Activated CD4-positive, alpha-beta T cell treated with anti-CD3 and anti-CD28 coated beads, Interleukin-2, Interleukin-4, amounts not matched to agents 100 ng/mL and 50 ng/mL, durations not matched to agents 16 hours and 8 hours (primary cell): ENCODE results near the gene APOC4.
"Not testable (repeated sequence)": the region's sequence is repeated elsewhere in the genome, so short reads cannot be mapped to it uniquely, and the experiment has no call there.

Experiments used
- DNase-seq: peaks from one replicate; pipeline ENCODE4 v3.0.0-alpha.2; 2020; ENCODE audit warnings: low spot score

Gene APOC4

DNA sequence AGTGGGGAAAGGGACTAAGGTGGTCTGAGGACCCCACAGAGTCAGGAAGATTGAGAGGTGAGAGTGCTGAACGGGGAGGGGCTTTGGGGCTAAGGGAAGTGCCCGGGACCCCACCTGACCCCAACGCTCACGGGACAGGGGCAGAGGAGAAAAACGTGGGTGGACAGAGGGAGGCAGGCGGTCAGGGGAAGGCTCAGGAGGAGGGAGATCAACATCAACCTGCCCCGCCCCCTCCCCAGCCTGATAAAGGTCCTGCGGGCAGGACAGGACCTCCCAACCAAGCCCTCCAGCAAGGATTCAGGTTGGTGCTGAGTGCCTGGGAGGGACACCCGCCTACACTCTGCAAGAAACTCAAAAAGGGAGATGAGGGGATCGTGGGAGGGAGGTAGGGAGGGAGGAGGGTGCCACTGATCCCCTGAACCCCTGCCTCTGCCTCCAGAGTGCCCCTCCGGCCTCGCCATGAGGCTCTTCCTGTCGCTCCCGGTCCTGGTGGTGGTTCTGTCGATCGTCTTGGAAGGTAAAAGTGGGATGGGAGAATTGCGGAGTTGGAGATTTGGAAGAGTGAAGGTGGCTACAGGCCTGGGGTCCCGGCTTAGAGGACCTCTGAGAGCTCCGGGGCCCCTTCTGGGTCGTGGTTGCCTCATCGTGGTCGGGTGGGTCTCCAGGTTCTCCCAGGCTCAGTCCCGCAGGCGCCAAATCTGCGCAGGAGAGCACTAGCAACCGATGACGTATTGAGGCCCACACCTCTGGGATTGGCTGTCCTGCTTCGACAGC is 27.4 kb upstream of the APOC4 start, which contains the start of gene APOC1:
Gene APOC1, plus strand, starts transcription at position 176 of the 774 bp plus-strand sequence. Its CDS starts 284 bp downstream, at position 460.
- peak; percentile 87 for DNase-seq

- no peak for DNase-seq
Observed at GRCh38 chr19:44924243-44924725, 17.8 kb upstream of the APOC4 start.

DNA sequence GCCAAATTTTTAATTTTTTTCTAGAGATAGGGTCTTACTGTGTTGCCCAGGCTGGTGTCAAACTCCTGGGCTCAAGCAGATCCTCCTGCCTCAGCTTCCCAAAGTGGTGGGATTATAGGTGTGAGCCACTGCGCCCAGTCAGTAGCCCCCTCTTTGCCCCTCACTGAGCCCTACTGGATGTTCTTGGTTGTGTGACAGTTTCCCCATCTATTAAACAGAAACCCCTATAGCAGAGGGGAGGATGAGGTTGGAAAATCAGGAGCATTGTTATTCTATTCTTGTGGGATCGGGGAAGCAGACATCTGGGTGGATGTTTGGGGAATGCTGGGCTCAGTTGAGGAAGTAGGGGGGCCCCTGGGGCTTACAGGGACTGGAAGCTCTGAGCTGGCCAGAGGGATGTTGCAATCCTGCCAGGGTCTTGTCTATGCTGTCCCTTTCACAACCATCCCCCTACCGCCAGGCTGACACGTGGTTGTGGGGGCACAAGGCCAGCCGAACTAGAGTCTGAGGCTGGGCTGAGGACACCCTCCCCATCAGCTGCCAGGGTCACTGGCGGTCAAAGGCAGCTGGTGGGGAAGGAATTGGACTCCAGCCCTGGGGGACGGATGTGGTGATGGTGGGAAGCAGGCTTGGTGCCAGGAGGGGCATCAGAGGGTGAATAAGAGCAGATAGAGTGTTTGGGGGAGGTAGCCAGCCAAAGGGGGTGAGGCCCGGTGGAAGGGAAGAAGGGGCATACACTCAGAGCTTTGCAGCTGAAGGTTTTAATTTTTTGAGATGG is 16.7 kb upstream of the APOC4 start:
- no peak for DNase-seq

- DNase-seq: not testable (repeated sequence)
Observed at GRCh38 chr19:44926245-44927077, 15.6 kb upstream of the APOC4 start.

GRCh38 chr19:44927746-44928145 is 14.3 kb upstream of the APOC4 start:
- no peak for DNase-seq

GRCh38 chr19:44930088-44930487 is 11.9 kb upstream of the APOC4 start:
- DNase-seq: no peak

GRCh38 chr19:44931541-44931940 is 10.5 kb upstream of the APOC4 start:
- no peak for DNase-seq

GRCh38 chr19:44939668-44940067 is 2.4 kb upstream of the APOC4 start:
- no peak for DNase-seq

- no peak for DNase-seq
Observed at GRCh38 chr19:44943801-44944249, 1.8 kb downstream of the APOC4 start.

- no peak for DNase-seq
Observed at GRCh38 chr19:44947041-44947581, 5.1 kb downstream of the APOC4 start.

- no peak for DNase-seq
Observed at GRCh38 chr19:44948237-44948636, 6.2 kb downstream of the APOC4 start.

GRCh38 chr19:44948763-44949374 is 6.8 kb downstream of the APOC4 start:
- DNase-seq: no peak

DNA sequence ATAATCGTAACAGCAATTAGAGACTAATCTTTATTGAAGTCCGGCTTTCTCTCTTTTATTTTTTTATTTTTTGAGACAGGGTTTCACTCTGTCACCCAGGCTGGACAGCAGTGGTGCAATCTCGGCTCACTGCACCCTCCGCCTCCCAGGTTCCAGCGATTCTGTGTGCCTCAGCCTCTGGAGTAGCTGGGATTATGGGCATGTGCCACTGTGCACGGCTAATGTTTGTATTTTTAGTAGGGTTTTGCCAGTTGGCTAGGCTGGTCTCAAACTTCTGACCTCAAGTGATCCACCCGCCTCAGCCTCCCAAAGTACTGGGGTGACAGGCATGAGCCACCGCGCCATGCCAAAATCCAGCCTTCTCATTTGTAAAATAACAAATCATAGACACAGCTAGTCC is 7.5 kb downstream of the APOC4 start:
- DNase-seq: no peak

- peak; percentile 80 for DNase-seq
Observed at GRCh38 chr19:44951179-44952159, 9.4 kb downstream of the APOC4 start.

DNA sequence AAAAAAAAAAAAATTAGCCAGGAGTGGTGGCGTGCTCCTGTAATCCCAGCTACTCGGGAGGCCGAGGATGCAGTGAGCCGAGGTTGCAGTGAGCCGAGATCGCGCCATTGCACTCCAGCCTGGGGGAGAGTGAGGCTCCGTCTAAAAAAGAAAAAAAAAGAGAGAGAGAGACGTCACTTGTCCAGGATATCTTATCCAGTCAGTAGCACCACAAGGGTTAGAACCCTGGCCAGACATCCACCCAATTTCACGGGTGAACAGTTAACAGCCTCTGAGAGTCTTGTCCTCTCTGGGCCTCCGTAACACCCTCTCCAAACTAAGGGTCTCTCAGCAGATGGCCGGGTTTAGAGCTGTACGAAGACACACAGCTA is 12.2 kb downstream of the APOC4 start:
- DNase-seq: no peak

GRCh38 chr19:44954649-44955504 is 12.8 kb downstream of the APOC4 start, which contains the start of gene CLPTM1:
TSS of gene CLPTM1 (plus strand) at chr19:44955380. CDS start at chr19:44955396, 16 bp downstream.
- peak; percentile 98 for DNase-seq

GRCh38 chr19:44955505-44956439 is 13.7 kb downstream of the APOC4 start:
- no peak for DNase-seq

- no peak for DNase-seq
Observed at GRCh38 chr19:44957526-44957925, 15.5 kb downstream of the APOC4 start.
